ENCODE data around the gene ESAM.
A peak's percentile ranks its signal among the peaks of the same experiment; 100 is the strongest.

ESAM gene

DNA sequence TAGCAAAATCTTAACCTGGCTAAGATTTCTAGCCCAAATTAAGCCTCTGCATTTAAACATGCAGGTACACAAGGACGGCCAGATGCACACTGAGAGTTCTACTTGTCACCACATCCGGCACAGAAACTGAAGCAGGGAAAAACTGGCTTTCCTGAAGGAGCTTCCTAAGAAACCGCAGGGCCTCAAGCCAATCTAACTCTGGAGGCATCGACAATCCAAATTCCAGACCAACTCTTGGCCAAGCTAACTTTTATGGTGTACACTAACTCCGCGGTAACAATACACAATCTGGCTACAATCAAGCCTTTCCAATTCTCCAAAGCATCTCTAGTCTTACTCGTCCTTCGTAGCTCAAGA is 36.9 kb upstream of the ESAM start:
- Histone ChIP-seq H3K9ac (ENCODE audit: low read length) (peak overlapping the region; percentile 83; the same call in 1 of the 2 replicates), H3F3A (ENCODE audit: insufficient read depth, low read length) (peaks cover 14% of the 10 kb centered on the region), H3K4me2 (ENCODE audit: low read depth, low read length) (peak overlapping the region; percentile 77), H3K27ac (ENCODE audit: low read length) (peak overlapping the region; percentile 67; the same call in 1 of the 2 replicates), H3K9me3 (replicated peaks; ENCODE audit: insufficient read depth, low read length) (no peaks in the 10 kb centered on the region), H3K27me3 (replicated peaks; ENCODE audit: insufficient read depth, low read length) (no peaks in the 10 kb centered on the region), H3K36me3 (replicated peaks; ENCODE audit: insufficient read depth, low read length) (no peaks in the 10 kb centered on the region), H2AFZ (ENCODE audit: low read length) (peak overlapping the region; percentile 88), H4K20me1 (ENCODE audit: insufficient read depth, low read length) (no peaks in the 10 kb centered on the region), H3K4me1 (ENCODE audit: low read length) (peaks cover 18% of the 10 kb centered on the region), H3K9me2 (replicated peaks; ENCODE audit: insufficient read depth, low read length) (no peaks in the 10 kb centered on the region), H3K79me2 (ENCODE audit: low read length) (peaks cover 56% of the 10 kb centered on the region), H3K4me3 (ENCODE audit: low read length) (peak overlapping the region; percentile 89)
- TF ChIP-seq EZH2 (optimal IDR thresholded peaks at IDR 0.05; ENCODE audit: low read depth, low read length) = no peak
- no peak for TF ChIP-seq EZH2phosphoT487 (IDR thresholded peaks at IDR 0.05; ENCODE audit: low read length)
- TF ChIP-seq, protein P1, sequence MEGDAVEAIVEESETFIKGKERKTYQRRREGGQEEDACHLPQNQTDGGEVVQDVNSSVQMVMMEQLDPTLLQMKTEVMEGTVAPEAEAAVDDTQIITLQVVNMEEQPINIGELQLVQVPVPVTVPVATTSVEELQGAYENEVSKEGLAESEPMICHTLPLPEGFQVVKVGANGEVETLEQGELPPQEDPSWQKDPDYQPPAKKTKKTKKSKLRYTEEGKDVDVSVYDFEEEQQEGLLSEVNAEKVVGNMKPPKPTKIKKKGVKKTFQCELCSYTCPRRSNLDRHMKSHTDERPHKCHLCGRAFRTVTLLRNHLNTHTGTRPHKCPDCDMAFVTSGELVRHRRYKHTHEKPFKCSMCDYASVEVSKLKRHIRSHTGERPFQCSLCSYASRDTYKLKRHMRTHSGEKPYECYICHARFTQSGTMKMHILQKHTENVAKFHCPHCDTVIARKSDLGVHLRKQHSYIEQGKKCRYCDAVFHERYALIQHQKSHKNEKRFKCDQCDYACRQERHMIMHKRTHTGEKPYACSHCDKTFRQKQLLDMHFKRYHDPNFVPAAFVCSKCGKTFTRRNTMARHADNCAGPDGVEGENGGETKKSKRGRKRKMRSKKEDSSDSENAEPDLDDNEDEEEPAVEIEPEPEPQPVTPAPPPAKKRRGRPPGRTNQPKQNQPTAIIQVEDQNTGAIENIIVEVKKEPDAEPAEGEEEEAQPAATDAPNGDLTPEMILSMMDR (IDR thresholded peaks at IDR 0.05; ENCODE audit: low read length) = no peak
- DNase-seq = peak; percentile 42

DNA sequence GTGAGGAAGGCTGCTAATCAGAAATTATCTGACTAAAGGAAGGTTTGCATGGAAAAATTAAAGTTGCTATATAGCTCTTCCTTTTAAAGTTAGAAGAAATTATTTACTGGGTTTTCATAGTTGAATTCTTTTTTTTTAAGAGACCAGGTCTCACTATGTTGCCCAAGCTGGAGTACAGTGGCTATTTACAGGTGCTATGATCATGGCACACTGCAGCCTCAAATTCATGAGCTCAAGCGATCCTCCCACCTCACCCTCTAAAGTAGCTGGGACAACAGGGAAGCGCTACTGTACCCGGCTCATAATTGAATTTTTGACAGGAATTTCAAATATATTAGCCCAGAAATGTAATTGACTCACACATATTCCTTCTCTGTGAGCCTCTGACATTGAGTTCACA is 34.2 kb upstream of the ESAM start:
- Histone ChIP-seq H3K4me3 (ENCODE audit: low read length) (no peak overlapping the region), H3K79me2 (ENCODE audit: low read length) (peaks cover 78% of the 10 kb centered on the region), H3K9ac (ENCODE audit: low read length) (no peak overlapping the region), H3K27me3 (replicated peaks; ENCODE audit: insufficient read depth, low read length) (no peaks in the 10 kb centered on the region), H3K36me3 (replicated peaks; ENCODE audit: insufficient read depth, low read length) (no peaks in the 10 kb centered on the region), H3K4me2 (ENCODE audit: low read depth, low read length) (no peak overlapping the region), H3K9me3 (replicated peaks; ENCODE audit: insufficient read depth, low read length) (no peaks in the 10 kb centered on the region), H3K27ac (ENCODE audit: low read length) (no peak overlapping the region), H3K9me2 (replicated peaks; ENCODE audit: insufficient read depth, low read length) (no peaks in the 10 kb centered on the region), H3F3A (ENCODE audit: insufficient read depth, low read length) (peaks cover 23% of the 10 kb centered on the region), H2AFZ (ENCODE audit: low read length) (no peak overlapping the region), H3K4me1 (ENCODE audit: low read length) (peaks cover 41% of the 10 kb centered on the region), H4K20me1 (ENCODE audit: insufficient read depth, low read length) (no peaks in the 10 kb centered on the region)
- no peak for DNase-seq
- no peak for TF ChIP-seq EZH2 (optimal IDR thresholded peaks at IDR 0.05; ENCODE audit: low read depth, low read length)
- TF ChIP-seq EZH2phosphoT487 (IDR thresholded peaks at IDR 0.05; ENCODE audit: low read length) = no peak
- TF ChIP-seq, protein P1 (IDR thresholded peaks at IDR 0.05; ENCODE audit: low read length) = no peak

DNA sequence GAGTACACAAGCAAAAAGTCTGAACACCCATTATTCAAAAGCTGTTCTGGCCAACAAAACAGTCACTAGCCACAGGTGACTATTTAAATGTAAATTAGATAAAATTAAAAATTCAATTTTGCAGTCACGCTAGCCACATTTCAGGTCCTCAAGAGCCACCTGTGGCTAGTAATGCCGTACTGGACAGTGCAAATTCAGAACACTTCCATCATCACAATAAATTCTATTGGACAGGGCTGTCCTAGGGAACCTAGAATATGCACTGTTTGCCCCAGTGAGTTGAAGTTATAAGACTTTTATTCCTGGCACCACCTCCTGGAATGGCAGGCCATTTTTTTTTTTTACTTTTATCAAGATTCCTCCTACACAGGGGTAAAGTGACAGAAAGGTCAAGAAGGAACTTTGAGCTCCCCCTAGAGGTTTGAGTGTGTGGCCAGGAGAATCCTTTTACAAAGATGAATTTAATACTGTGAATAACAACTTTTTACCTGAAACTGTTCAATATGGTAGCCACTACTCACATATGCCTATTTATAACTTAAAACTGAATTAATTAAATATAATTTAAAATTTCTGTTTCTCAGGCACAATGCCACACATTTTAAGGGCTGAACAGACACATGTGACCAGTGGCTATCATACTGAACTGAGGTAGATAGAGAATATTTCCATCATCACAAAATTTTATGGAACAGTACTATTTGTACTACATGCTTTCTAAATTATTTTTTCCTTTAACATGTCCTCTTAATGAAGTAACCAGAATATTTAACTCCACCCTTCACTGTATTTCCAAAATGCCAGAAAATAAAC is 31.6 kb upstream of the ESAM start:
- Histone ChIP-seq H3K36me3 (replicated peaks; ENCODE audit: insufficient read depth, low read length) (no peaks in the 10 kb centered on the region), H3K9me3 (replicated peaks; ENCODE audit: insufficient read depth, low read length) (no peaks in the 10 kb centered on the region), H2AFZ (ENCODE audit: low read length) (no peak overlapping the region), H4K20me1 (ENCODE audit: insufficient read depth, low read length) (no peaks in the 10 kb centered on the region), H3K27me3 (replicated peaks; ENCODE audit: insufficient read depth, low read length) (no peaks in the 10 kb centered on the region), H3K4me2 (ENCODE audit: low read depth, low read length) (no peak overlapping the region), H3K4me3 (ENCODE audit: low read length) (no peak overlapping the region), H3K27ac (ENCODE audit: low read length) (no peak overlapping the region), H3K9ac (ENCODE audit: low read length) (no peak overlapping the region), H3F3A (ENCODE audit: insufficient read depth, low read length) (peaks cover 12% of the 10 kb centered on the region), H3K4me1 (ENCODE audit: low read length) (peaks cover 48% of the 10 kb centered on the region), H3K79me2 (ENCODE audit: low read length) (peaks cover 92% of the 10 kb centered on the region), H3K9me2 (replicated peaks; ENCODE audit: insufficient read depth, low read length) (no peaks in the 10 kb centered on the region)
- peak; percentile 78 for DNase-seq
- TF ChIP-seq, protein P1 (IDR thresholded peaks at IDR 0.05; ENCODE audit: low read length) = peak; percentile 61
- no peak for TF ChIP-seq EZH2 (optimal IDR thresholded peaks at IDR 0.05; ENCODE audit: low read depth, low read length)

Measured in MM.1S (cell line).